Measurements from ENCODE around the gene STT3B.
A peak's percentile ranks its signal among the peaks of the same experiment; 100 is the strongest.
"Not testable (repeated sequence)": the region's sequence is repeated elsewhere in the genome, so short reads cannot be mapped to it uniquely, and the experiment has no call there.

STT3B gene

DNA sequence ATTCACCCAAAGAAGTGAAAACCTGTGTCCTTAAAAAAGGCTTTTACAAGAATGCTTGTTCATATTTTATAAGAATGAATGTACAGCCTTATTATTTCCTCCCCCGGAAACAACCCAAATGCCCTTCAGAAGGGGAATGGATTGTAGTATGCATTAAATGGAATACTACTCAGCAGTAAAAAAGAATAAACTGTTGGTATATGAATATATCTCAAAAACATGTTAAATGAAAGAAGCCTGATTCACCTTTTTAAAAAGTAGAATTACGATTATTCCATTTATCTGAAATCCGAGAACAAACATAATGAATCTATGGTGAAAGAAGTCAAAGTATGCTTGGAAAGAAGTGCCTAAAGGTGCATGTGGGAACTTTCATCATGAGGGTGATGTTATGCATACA lies 20.5 kb downstream of the STT3B start:
- DNase-seq, result no peak

DNA sequence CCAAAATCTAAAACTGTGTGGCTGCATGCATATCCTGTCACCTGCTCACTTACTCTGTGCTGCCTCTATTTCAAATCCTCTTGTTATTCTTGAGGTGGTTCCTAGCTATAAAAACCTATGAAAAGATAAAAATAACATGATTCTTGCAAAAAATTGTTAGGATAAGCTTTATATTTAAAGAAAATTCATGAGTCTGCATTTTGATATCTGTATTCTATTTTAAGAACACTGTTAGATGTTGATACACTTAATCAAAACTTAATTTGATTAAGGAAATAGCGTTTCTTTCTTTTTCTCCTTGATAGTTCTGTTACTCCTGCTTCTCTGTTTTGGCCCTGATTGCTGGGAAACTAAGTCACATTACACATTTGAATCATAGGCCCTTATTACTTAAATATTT lies 22.5 kb downstream of the STT3B start:
- DNase-seq, result no peak

- DNase-seq, result no peak
Observed at GRCh38 chr3:31559872-31560534, 27.3 kb downstream of the STT3B start.

GRCh38 chr3:31561891-31562290 lies 29.2 kb downstream of the STT3B start:
- DNase-seq, result no peak

DNA sequence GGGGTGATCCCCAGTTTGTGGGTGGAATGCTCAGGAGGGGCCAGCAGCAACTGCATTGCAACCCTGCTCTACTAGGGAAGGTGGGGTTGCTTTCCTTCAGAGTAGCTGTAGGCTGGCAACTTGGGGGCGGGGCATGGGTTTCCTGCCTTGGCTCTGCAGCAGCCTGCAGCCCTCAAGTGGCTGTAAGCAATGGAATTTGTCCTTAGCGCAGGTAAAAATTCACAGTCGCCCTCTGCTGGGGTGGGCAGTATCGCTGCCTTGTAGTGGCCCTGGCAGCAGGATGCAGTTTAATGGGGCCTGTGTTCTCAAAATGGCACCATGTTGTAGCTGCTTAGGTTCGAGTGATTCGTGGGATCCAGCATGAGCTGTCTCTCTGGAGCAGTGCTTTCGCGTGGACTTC lies 29.8 kb downstream of the STT3B start:
- DNase-seq, result peak; percentile 56

- peak; percentile 73 for DNase-seq
Observed at GRCh38 chr3:31565288-31565687, 32.6 kb downstream of the STT3B start.

- DNase-seq, result peak; percentile 58
Observed at GRCh38 chr3:31567036-31567435, 34.3 kb downstream of the STT3B start.

DNA sequence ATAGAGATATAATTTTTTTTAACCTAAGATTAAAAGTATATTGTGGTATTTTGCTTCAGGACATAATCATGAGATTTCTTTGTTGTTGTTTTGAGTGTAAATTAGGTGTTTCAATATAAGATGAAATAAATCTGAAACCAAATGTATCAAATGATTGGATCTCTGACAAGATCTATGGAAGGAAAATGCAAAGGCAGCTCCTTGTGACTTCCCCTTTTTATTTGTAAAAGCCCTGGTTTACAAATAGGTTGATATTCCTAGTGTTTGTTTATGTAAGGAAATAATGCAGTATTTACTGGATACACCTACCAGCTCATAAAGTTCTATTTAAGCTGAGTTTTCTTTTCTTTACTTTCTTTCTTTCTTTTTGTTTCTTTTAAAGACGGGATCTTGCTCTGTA lies 35.9 kb downstream of the STT3B start:
- no peak for DNase-seq

DNA sequence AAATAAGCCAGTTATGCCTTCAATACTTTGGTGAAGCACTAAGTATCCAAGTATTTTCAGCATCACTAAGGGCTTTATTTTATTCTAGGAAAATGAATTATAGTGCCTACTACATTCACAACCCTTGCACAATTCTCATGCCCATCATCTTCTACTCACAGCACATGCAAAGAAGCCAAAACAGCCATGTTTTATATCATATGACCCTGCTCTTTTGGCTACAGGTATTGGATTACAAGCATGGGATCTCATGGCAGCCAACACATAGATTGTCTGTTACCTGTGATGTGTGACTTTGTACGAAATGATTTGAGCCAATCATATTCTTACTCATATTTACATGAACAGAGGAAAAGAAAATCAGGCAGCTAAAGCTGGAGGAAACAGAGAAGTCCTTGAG lies 38.6 kb downstream of the STT3B start:
- DNase-seq, result no peak

DNA sequence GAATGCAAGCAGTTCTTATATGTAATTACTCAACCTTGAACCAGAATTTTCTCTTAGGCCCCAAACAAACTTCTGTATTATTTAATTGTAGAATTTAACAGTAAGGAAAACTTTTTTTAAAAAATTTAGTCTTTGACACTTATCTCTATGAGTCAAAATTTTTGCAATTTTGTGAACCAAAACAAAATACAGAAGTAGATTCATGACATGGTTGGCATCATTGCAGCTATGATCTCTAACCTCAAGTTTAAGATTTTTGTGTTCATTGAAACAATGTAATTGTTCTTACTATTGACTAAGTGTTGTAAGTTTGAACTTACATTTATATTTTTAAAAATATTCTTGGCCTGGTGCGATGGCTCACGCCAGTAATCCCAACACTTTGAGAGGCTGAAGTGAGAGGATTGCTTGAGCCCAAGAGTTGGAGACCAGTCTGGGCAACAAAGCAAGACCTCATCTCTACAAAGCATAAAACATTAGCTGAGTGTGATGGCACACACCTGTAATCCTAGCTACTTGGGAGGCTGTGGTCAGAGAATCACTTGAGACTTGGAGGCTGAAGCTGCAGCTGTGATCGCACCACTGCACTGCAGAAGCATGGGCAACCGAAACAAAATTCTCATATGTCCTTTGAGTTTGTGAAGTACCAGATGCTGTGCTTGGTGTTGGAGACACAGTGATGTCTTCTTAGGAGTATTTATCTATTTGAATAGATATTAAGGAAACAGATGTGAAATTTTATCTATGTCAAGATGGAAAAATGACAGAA lies 39.7 kb downstream of the STT3B start:
- no peak for DNase-seq

DNA sequence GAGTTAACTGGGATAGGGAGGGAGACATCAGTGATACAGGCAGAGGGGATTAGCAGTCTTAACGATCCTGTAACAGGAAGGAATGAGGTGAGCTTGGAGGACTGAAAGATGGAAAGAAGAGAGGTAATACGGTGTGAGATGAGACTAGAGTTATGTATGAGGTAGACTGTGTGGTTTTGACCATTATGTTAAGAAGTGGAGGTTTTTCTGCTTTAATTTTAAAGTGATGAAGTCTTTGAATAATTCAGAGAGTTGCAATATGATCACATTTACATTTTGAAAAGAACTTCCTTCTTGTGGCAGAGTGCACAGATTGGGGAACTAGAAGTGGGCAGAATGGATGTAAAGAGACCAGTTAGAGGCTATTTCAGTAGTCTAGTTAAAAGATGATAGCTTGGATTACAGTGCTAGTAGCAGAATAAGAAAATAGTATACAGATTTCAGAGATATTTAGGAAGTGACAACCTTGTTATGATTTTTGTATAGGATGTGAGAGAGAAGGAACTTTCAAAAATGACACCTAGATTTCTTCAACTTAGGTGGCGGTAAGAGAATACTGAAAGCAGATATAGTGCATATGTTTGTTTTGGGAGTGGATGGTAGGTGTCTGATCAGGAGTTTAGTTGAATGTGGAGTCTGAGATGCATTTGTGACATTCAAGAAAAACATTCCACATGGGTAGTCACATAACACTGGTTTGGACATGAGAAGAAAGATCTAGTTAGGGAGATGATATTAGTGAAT lies 40.5 kb downstream of the STT3B start:
- DNase-seq, result peak; percentile 57

GRCh38 chr3:31575448-31575847 lies 42.7 kb downstream of the STT3B start:
- peak; percentile 23 for DNase-seq

GRCh38 chr3:31576521-31576920 lies 43.8 kb downstream of the STT3B start:
- no peak for DNase-seq

- no peak for DNase-seq
Observed at GRCh38 chr3:31577232-31577631, 44.5 kb downstream of the STT3B start.

DNA sequence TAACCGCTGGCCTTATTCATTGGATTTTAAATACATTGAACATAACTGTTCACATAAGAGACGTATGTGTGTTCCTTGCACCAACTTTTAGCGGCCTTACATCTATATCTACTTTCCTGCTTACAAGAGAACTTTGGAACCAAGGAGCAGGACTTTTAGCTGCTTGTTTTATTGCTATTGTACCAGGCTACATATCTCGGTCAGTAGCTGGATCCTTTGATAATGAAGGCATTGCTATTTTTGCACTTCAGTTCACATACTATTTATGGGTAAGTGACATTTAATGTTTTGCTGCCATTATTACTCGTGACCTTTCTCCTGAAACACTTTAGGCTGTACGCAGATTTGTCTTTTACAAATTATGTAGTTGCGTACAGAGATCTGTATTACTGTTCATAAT lies 47.1 kb downstream of the STT3B start:
- DNase-seq, result no peak

DNA sequence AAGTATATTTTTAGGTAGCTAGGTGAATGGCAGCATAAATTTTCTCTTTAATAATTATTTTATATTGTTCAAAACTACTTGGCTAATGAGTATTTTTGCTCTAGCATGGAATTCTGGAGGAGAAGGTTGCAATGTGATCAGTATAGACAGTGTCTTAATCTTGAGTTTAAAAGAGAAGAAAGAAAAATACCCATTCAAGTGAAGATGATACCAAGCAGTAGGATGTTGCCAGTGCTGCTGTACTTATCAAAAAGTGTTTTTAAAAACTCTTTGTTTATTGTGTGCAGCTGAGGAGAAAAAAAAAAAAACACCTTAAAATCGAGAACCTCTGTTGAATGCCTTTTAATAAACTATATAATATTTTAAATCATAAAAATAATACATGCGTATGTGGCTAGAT lies 47.9 kb downstream of the STT3B start:
- DNase-seq, result no peak

GRCh38 chr3:31581660-31582059 lies 48.9 kb downstream of the STT3B start:
- peak; percentile 16 for DNase-seq

DNA sequence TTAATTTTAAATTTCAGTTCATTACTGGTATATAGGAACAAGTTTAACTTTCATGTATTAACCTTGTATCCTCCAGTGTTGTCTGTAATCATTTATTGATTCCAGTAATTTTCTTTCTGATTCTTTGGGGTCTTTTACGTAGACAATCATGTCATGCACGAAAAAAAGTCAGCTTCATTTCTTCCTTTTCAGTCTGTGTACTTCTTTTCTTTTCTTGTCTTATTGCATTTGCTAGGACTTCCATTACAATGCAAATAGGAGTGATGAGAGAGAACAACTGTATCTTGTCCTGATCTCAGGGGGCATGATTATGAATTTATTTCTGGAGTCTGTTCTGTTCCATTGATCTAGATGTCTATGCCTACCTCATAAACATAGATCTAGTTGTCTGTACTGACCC lies 56.5 kb downstream of the STT3B start:
- no peak for DNase-seq

- no peak for DNase-seq
Observed at GRCh38 chr3:31590650-31591049, 57.9 kb downstream of the STT3B start.

- no peak for DNase-seq
Observed at GRCh38 chr3:31592764-31593163, 60.0 kb downstream of the STT3B start.

GRCh38 chr3:31596176-31596575 lies 63.5 kb downstream of the STT3B start:
- no peak for DNase-seq

DNA sequence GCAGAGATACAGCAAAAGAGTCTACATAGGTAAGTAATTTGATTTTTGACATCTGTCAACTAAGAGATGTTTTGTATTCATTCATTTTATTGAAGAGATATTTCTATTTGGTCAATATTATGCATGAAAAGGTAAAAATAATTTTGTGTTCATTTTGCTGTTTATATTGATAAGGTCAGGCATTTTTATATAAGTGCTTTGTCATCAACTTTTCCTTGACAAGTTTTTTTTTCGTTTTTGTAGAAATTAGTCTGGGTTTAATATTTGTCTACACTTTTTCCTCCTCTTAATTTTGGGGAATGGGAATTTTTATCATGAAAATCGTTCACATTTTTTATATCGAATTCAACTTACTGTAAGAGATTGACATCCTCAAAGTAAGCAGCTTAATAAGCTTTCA lies 67.7 kb downstream of the STT3B start:
- DNase-seq, result no peak

DNA sequence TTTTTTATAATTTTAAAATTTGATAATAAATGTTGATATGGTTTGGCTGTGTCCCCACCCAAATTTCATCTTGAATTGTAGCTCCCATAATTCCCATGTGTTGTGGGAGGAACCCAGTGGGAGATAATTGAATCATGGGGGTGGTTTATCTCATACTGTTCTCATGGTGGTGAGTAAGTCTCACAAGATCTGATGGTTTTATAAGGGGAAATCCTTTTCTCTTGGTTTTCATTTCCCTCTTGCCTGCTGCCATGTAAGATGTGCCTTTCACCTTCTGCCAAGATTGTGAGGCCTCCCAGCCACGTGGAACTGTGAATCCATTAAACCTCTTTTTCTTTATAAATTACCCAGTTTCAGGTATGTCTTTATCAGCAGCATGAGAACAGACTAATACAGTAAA lies 72.6 kb downstream of the STT3B start:
- DNase-seq, result not testable (repeated sequence)

GRCh38 chr3:31606453-31606852 lies 73.7 kb downstream of the STT3B start:
- DNase-seq, result no peak

Data from hematopoietic multipotent progenitor cell treated with erythropoietin and hydrocortisone succinate and interleukin-3 and kit ligand, for 4 days (in vitro differentiated cells).